SK-N-SH (cell line): ENCODE data around the gene PILRB.

Experiments
- CHD2 ChIP-seq: fragments of 150-350 bp; IDR thresholded peaks from 2 replicates; pipeline ENCODE4 v1.6.1; 2018; ENCODE audit warnings: low read length; ENCODE audit not compliant: partially characterized antibody
- EZH2phosphoT487 ChIP-seq: fragments of 200-600 bp; sonication (generic); IDR thresholded peaks from 2 replicates; pipeline ENCODE4 v1.6.1; 2017; ENCODE audit warnings: low read depth, mixed run types, mild to moderate bottlenecking, antibody characterized with exemption, moderate library complexity, borderline replicate concordance
- FOXJ3 ChIP-seq: sonication (generic); formaldehyde crosslinking; IDR thresholded peaks from 2 replicates; pipeline ENCODE4 v1.5.1; 2020; ENCODE audit warnings: mild to moderate bottlenecking, missing genetic modification reagents
- FOXM1 ChIP-seq: IDR thresholded peaks from 2 replicates; pipeline ENCODE4 v1.4.0; 2012; ENCODE audit warnings: low read depth, mild to moderate bottlenecking
- MEF2A ChIP-seq: IDR thresholded peaks from 2 replicates; pipeline ENCODE4 v1.4.0; 2012; ENCODE audit warnings: low read depth, borderline replicate concordance
- MXI1 ChIP-seq: IDR thresholded peaks from 2 replicates; pipeline ENCODE4 v1.6.1; 2012; ENCODE audit warnings: mild to moderate bottlenecking, low read depth, low read length, improper control_type of control experiment
- POLR2AphosphoS5 ChIP-seq: IDR thresholded peaks from 2 replicates; pipeline ENCODE4 v1.6.1; 2012; ENCODE audit warnings: low read depth, low read length
- RFX5 ChIP-seq: IDR thresholded peaks from 2 replicates; pipeline ENCODE4 v1.6.1; 2012; ENCODE audit warnings: mild to moderate bottlenecking, improper control_type of control experiment, low read length
- SIN3A ChIP-seq: IDR thresholded peaks from 2 replicates; pipeline ENCODE4 v1.6.1; 2012; ENCODE audit warnings: low read depth, mild to moderate bottlenecking, low read length, moderate library complexity, borderline replicate concordance
- YY1 ChIP-seq: IDR thresholded peaks from 2 replicates; pipeline ENCODE4 v1.4.0; 2012; ENCODE audit warnings: low read depth, mild to moderate bottlenecking
- TF ChIP-seq, protein P1 (sequence below): IDR thresholded peaks from 2 replicates; pipeline ENCODE4 v1.4.0; 2012; ENCODE audit warnings: low read depth
- TF ChIP-seq, protein P2 (sequence below): fragments of 200-600 bp; sonication (generic); IDR thresholded peaks from 2 replicates; pipeline ENCODE4 v1.6.1; 2017; ENCODE audit warnings: antibody characterized with exemption, mild to moderate bottlenecking, moderate library complexity

DNA sequence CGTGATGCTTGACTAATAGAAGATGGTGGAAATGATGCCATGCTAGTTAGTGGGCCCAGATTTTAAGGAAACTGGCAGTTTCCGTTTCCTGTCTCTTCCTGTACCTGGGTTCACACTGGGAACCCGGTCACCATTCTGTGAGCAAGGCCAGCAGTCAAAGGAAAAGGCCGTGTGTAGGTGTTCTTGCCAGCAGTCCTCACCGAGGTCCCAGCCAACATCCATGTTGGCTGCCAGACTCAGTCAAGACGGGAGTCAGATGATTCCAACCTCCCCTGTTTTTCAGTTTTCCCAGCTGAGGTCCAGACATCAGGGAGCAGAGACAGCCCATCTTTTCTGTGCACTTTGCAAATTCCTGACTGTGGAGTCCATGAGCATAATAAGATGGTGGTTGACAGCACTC, 15.2 kb upstream of the PILRB start:
- no peak for TF ChIP-seq YY1
- no peak for TF ChIP-seq POLR2AphosphoS5
- no peak for TF ChIP-seq FOXM1
- TF ChIP-seq, protein P1, sequence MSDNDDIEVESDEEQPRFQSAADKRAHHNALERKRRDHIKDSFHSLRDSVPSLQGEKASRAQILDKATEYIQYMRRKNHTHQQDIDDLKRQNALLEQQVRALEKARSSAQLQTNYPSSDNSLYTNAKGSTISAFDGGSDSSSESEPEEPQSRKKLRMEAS = no peak
- no peak for TF ChIP-seq MEF2A
- no peak for TF ChIP-seq MXI1
- no peak for TF ChIP-seq FOXJ3 (CRISPR knock-in tag)
- TF ChIP-seq, protein P2, sequence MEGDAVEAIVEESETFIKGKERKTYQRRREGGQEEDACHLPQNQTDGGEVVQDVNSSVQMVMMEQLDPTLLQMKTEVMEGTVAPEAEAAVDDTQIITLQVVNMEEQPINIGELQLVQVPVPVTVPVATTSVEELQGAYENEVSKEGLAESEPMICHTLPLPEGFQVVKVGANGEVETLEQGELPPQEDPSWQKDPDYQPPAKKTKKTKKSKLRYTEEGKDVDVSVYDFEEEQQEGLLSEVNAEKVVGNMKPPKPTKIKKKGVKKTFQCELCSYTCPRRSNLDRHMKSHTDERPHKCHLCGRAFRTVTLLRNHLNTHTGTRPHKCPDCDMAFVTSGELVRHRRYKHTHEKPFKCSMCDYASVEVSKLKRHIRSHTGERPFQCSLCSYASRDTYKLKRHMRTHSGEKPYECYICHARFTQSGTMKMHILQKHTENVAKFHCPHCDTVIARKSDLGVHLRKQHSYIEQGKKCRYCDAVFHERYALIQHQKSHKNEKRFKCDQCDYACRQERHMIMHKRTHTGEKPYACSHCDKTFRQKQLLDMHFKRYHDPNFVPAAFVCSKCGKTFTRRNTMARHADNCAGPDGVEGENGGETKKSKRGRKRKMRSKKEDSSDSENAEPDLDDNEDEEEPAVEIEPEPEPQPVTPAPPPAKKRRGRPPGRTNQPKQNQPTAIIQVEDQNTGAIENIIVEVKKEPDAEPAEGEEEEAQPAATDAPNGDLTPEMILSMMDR = no peak
- no peak for TF ChIP-seq EZH2phosphoT487
- no peak for TF ChIP-seq SIN3A
- TF ChIP-seq CHD2 = no peak
- no peak for TF ChIP-seq RFX5
